Smooth muscle cell of the brain vasculature (primary cell): ENCODE data around the gene VEPH1.

Experiments used
- DNase-seq: peaks from one replicate; pipeline ENCODE4 v3.0.0-alpha.2; 2012; ENCODE audit warnings: low read depth, low spot score

Gene VEPH1

DNA sequence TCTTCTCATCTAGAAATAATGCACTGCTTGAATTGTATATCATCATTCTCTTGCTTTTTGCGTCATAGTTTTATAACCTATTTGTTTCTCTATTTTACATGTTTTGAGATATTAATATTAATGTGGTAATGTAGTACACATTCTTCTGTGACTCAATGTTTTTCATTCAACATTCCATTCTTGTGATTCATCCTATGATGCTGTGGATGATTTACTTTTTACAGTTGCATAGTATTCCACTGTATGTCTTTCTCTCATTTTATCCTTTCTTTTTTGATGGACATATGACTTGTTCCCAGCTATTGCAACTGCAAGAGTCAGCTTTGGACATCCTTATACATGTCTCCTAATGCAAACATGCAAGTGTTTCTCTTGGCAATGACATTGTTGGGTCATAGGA lies 20.6 kb upstream of the VEPH1 start:
- no peak for DNase-seq

DNA sequence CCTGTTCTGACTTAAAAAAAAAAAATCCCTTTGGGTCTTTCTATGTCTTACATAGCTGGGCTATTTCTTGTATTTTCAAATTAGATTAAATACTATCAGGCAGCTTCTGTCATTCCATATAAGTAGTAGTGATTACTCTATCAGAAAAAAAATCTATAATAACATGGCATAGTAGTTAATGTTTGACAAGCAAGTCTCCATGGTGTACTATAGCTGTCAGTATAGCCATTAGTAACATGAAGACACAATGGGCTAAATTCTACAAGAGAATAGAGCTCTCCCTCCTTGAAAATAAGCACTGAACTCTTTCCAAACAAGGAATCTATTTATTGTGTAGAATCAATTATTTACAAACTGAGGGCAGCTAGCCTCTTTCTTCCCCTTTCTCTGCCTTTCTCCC lies 19.4 kb upstream of the VEPH1 start:
- no peak for DNase-seq

DNA sequence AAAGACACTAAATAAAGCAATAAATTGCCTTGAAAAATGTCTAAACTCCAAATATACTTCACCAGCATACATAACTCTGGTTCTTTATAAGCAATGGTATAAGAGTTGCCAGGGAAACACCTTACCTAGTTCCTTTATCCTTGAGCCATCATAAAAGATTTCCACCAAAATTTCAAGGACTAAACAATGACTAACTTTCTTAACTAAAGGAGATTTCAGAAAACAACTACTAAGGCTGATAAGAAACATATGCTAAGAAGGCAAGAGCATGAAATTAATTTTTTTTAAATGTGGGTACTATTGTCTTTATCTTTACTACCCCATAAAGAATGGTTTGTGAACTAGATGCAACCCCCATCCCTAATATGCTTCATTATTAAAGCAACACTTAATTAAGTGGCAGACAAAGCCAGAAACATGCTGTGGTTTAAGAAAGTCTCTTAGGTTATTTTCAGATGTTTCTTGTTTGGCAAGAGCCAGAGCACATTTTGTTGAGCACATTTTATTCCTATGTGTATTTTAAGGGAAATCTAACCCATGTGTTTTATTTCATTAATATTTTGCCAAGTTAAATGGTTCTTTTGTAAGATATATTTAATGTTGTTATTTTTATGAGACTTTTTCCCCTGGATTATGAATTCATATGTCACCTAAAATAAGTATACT lies 17.4 kb upstream of the VEPH1 start:
- DNase-seq, result no peak

DNA sequence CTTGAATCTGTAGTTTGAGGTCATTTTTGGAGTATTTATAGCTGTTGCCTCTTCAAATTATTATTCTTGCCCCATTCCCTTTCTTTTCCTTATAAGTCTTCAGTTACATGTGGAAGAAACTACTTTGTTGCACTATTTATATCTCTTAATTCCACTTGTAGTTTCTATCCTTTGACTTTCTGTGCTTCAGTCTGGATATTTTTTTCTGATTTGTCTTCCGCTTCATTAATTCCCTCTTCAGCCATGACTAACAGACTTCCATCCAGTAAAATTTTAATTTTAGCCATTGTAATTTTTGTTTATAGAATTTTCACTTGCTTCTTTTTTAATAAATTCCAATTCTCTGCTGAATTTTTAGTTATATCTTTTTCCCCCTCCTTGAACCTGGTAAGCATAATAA lies 15.7 kb upstream of the VEPH1 start:
- no peak for DNase-seq

DNA sequence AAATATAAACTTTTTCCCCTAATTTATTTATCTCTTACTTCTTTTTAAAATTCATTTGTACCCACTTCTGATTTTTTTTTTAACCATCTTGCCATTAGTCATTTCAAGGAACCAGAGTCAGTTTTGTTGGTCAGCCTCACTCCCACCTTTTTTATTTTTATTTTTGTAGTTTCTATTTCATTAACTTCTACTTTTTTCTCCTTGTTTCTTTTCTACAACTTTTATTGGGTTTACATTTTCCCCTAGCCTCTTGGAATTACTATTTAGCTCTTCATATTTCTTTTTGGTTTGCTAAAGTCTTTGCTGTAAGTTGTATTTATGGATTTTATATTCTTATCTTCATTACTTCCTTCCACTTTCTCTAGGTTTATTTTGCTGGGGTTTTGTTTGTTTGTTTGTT lies 13.7 kb upstream of the VEPH1 start:
- DNase-seq, result no peak

DNA sequence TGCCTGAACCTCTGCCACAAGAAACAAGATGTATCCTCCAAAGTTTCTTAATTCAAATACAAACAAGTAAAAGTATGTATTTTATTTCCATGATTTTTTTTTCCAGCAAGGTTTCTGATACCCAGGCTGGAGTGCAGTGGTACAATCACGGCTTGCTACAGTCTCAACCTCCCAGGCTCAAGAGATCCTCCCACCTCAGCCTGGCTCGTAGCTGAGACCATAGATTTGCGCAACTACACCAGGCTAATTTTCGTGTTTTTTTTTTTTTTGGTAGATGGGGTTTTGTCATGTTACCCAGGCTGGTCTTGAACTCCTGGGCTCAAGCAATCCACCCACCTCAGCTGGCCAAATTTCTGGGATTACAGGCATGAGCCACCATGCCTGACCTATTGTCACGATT lies 12.2 kb upstream of the VEPH1 start:
- no peak for DNase-seq

DNA sequence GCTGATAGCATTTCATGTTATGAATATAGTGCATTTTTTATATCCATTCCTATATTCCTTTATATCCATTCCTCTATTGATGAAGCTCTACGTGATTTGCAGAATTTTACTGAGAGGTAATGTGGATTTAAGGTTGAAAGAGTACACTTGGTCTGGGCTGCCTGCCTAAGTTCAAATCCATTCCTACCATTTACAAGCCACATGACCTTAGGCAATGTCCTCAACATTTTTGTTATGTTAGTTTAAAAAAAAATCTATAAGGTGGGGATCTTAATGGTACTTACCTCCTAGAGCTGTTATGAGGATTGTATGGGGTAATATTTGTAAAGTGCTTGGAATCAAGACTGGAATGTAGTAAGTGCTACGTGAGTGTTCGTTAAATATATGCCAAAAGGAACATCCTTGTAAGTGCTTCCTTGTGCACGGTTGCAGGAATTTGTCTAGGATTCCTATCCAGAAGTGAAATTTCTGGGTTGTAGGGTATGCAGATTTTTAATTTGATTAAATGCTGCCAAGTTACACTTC lies 11.2 kb upstream of the VEPH1 start:
- no peak for DNase-seq

DNA sequence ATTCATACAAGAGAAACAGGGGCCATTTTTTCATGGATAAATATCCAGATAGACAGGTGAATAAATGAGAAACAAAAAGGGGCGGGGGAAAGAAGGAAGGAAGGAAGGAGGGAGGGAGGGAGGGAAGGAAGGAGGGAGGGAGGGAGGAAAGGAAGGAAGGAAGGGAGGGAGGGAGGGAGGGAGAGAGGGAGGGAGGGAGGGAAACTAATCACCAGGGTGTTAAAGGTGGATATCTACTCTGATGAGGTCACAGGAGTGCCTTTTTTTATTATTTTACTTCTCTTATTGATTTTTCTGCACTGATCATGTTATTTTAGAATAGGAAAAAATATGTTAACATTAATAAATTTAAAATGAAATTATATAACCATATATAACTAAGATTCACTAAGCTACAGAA lies 10.4 kb upstream of the VEPH1 start:
- no peak for DNase-seq

DNA sequence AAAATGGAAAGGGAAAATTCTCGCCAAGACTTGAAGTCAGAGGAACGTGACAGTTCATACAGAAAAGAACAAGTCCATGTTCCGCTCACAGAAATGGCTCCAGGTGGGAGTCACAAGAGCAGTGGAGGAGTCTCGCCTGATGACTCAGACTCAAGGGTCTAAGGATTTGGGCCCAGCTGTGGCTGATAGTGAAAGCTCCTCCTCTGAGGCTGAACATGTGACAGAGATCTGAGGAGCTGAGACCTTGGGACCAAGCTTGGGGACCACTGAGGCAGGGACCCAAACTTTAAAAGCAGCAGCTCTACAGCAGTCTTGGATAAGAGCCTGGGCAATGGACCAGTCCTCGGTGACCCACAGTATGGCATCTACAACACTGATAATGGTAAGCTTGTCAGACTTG lies 9.3 kb upstream of the VEPH1 start:
- DNase-seq, result no peak

DNA sequence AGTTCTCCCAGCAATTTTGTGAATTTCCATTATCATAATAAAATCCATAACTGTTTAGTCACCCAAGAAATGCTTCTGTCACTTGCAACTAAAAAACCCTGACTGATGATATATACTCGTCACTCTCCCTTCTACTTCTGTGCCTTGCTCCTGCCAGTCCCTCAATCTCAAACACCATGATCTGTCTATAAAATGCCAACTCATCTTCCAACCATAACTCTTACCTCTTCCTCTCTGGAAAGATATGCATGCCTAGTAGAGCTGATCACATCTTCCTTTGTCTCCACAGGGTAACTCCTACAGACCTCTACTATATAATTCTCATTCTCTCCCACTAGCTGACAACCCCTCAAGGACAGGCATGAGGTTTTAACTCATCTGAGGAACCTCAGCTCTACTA lies 5.2 kb upstream of the VEPH1 start:
- no peak for DNase-seq

DNA sequence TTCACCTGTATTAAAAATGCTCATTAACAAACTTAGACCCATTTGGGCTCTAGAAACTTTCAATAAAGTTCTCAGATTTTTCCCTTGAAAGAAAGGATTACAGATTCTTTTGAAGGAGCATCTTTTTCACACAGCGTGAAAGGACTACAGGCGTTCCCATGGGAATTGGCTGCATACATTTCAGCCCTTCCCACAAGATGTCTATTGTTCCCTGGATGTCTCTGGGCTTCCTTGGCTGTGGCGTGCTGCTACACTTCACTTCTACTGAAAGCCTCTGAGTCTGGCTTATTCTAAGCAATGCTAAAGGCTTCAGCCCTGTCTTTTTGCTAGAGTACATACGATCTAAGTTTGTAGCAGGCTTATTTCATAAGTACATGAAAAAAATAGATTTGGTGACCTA lies 1.4 kb downstream of the VEPH1 start:
- no peak for DNase-seq

DNA sequence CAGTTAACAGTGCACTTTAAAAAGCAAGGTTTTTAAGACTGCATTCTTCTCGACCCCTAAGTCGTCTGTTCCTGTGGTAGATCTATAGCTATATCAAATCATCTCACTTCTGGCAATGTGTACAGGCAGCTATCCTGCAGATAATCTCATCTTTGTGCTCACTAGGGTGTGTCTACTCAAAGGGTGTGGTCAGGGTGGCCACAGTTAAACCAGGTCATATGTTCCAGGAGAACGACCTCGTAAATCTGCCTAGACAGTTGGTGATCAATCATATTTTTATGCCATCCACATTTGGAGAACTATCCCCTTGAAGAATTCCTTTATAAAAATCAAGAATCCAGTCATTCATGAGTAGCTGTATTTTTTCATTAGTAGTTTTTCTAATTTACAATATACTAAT lies 3.0 kb downstream of the VEPH1 start:
- no peak for DNase-seq

DNA sequence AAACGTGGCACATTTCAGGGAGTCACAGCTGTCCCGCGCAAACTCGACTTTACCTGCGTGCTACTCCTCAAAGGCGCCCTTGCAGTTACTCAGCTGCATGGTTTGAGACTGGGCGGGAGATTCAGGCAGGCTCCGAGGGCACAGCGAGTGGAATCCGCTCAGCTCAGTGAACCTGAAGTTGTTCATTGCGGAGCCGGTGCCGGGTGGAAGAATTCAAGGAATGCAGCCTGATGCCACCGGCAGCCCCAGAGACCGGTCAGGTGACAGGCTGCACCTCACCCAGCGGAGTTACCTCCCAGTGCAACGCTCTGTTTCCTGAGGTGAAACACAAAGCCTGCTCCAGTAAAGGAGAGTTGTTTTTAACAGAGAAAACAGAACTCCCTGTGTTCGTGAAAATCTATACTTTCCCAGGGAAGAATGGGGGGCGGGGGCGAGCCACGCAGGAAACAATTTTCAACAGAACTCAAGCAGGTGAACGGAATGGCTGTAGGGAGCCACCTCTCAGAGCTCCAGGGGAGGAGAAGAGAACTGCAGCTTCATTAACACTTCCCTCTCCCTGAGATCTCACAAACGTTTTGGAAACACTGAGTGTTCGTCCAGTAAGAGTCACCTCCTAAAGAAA lies 3.8 kb downstream of the VEPH1 start:
- DNase-seq, result no peak

DNA sequence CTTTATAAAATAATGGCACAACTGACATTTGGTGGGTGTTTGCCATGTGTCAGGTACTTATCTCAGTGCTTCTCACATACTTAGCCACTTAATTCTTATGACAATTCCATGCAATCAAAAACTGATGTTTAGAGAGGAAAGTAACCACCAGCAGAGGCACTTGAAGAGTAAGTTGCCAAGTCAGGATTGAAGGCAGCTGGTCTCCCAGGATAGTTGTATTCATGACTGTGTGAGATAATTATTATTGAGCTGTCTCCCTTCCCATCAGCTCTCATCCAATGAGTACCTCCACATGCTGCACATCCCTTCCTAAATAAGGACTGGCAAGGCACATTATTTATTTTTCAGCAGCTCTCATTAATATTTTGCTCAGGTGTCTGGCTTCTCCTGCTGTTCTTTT lies 4.8 kb downstream of the VEPH1 start:
- DNase-seq, result no peak

DNA sequence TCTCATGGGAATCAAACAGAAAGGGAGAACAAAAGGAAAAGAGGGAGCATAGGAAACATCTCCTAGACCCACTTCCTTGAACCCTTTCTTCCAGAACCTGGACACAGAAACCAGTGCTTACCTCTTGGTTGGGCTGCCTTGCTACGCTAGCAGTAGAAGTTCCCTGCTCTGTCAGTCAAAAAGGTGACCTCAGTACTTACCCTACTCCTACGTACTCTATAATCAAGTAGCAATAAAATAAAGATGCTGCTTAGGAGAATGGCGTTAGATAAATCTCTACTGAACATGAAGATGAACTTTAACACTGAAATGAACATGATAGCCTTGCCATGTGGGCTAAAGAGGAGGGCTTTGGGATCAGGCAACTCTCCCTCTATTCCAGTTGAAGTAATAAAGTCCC lies 7.4 kb downstream of the VEPH1 start:
- no peak for DNase-seq

DNA sequence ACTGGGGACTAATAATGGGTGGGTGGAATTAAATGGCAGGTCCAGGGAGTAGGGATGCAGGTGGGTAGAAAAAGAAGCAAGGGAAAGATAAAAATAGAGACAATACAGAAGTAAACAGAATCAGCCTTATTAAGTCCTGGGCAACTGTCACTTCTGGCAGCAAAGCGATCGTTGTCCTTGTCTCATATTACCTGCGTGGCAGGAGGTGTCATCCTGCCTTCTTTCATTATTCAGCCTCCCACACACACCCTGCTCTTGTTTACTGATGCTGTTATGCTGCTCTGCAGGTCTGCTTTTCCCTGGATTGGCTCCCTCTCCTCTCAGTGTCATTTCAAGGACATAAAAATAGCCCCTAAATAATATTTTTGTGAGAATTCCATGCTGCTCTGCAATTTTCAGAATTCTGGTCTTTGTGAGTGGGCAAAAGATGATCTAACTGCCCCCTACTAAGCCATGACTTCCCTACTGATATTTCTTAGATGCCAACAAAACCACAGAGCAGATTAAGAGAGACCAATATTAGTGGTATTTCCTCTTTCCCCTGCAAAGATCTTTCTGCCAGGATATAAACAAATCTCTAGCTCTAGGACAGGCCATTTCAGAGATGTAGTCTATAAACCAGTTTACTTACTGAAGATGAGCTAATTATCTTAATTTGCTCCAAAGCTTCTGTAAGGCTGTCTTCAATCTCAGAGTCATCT lies 8.5 kb downstream of the VEPH1 start:
- no peak for DNase-seq

DNA sequence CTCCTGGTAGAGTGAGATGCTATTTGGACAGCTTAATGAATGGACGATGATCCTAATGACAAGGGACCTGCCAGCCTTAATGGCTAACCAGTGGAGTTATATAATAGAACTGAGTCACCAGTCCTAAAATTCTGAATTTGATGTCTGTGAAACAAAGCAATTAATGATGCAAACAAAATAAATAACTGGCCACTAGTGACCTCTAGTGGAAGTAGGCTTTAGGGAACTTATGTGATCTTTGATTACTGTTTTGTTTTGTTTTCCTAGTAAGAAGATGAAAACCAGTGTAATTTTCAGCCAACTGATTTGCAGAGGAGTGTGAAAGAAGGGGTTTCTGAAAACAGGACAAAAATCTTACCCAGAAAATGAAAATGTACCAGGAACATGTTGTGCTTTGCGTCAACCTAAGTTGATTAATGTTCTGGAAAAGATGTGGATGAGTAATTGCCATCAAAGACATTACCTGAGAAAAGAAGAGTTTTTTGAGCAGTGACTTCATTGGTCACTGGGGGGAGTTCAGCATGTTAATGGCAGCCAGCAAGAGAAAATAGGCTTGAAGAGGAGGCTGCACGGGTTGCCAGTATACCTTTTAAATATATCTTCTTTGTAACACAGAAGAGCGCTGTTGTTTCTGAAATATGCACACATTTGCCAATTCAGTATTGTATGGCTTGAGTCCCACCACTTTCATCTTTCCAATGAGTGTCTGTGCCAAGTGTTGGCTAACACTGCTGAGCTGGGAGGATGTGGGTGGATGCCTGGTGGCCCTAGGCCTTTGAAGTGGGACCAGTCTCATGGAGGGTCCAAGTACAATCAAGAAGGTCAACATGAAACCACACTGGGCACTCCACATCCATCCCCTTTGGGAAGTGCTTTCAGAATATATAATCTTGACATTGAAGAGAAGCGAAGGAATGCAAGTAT lies 9.3 kb downstream of the VEPH1 start:
- DNase-seq, result no peak

DNA sequence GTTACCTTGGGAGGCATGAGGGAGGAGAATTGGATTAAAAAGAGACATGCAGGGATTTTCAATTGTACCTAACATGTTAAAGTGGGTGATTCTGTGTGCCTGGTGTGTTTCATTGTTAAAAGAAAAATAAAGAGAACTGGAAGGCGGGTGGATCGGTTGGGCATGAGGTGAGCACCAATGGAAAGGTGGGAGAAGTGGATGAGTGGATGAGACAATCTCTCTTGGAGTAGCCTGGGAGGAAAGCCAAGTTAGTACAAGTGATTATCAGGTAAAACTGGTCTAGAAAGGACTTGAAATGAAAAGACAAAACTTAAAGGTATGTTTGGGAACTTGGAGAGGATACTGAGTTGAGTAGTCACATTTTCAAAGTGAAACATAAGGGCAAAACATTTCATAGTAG lies 12.1 kb downstream of the VEPH1 start:
- no peak for DNase-seq

DNA sequence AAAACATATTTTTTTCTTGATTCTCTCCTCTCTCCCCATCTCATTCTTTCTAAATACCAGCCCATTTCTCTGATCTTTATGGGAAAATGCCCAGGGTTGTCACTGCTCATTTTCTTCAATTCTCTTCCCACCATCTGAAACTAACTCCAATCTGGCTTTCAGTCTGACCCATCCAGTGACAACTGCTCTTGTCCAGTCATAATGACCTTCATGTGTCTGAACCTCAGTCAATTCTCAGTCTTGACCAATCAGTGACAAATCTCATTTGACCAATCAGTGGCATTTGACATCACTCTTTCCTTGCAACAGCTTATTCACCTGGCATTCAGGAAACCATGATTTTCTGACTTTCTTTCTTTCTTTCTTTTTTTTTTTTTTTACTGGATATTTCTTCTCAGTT lies 15.1 kb downstream of the VEPH1 start:
- DNase-seq, result no peak

DNA sequence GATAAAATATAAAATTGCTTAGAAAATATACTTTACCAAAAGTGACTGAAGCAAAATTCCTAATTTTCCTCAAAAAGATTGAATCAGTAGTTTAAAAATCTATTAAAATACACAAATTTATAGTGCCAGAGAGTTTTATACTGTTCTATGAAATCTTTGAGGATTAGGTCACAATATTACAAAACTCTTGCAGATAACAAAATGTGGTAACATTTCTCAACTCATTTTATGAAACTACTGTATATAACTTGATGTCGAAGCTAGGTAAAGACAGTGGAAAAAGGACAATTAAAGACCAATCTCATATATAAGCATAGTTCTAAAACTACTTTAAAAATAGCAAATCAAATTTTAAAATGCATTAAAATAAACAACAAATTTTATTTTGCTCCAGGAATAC lies 15.9 kb downstream of the VEPH1 start:
- DNase-seq, result no peak

DNA sequence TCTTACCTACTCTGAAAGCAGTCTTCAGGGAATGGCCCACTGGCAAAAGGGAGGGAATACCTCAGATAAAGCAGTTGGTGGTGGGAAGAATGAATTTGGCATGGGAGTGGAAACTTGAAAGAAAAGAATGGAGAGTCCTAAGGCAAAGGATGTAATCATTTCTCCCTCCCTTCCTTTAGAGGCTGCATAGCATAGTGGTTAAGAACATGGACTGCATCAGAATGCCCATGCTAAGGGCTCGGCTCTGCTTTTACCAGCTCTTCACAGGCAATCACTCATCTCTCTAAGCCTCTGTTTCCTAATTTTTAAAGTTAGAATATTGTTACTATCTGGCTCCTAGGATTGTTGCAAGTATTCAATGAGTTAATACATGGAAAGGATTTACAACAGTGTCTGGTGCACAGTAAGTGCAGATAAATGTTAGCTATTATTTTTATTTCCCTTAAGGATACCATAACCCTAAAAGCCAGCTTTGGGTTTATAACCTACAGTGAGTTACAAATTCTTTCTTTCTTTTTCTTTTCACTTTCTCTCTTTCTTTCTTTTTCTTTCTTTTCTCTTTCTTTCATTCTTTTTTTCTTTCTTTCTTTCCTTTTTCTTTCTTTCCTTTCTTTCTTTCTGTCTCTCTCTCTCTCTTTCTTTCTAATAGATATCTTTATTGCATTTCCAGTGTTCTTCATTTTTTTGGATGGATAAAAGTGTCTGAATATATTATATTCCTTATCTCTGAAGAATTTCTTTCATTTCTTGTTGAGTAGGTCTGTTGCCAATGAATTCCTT lies 23.6 kb downstream of the VEPH1 start:
- no peak for DNase-seq
